ENCODE data around the gene CAPNS1.
A peak's percentile ranks its signal among the peaks of the same experiment; 100 is the strongest.

Gene CAPNS1

GRCh38 chr19:36115453-36116343 lies 24.2 kb upstream of the CAPNS1 start, which contains the start of gene TBCB:
Gene TBCB (plus strand): TSS chr19:36115468. CDS start chr19:36115561, 93 bp downstream.
- Histone ChIP-seq H3K4me3 (ENCODE audit: low read depth, low read length) (peak within 1 kb of the TSS; percentile 80), H3K27me3 (replicated peaks) (no peaks in the 10 kb centered on the region), H3K36me3 (replicated peaks) (peaks cover 15% of the 10 kb centered on the region), H3K27ac (peak within 1 kb of the TSS; percentile 46)
- in situ Hi-C loops (cut with HindIII; ENCODE audit: low pct_ligation_motif_present, low sequenced_read_pairs), result no loop called here
- TF ChIP-seq, protein P1, sequence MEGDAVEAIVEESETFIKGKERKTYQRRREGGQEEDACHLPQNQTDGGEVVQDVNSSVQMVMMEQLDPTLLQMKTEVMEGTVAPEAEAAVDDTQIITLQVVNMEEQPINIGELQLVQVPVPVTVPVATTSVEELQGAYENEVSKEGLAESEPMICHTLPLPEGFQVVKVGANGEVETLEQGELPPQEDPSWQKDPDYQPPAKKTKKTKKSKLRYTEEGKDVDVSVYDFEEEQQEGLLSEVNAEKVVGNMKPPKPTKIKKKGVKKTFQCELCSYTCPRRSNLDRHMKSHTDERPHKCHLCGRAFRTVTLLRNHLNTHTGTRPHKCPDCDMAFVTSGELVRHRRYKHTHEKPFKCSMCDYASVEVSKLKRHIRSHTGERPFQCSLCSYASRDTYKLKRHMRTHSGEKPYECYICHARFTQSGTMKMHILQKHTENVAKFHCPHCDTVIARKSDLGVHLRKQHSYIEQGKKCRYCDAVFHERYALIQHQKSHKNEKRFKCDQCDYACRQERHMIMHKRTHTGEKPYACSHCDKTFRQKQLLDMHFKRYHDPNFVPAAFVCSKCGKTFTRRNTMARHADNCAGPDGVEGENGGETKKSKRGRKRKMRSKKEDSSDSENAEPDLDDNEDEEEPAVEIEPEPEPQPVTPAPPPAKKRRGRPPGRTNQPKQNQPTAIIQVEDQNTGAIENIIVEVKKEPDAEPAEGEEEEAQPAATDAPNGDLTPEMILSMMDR (IDR thresholded peaks at IDR 0.05; ENCODE audit: low read depth, low read length, missing control alignments), result no peak
- DNase-seq, result peak; percentile 18

- in situ Hi-C loops (cut with HindIII; ENCODE audit: low pct_ligation_motif_present, low sequenced_read_pairs), result no loop called here
- TF ChIP-seq, protein P1 (IDR thresholded peaks at IDR 0.05; ENCODE audit: low read depth, low read length, missing control alignments), result no peak
- peaks cover 15% of the 10 kb centered on the region for H3K36me3 ChIP-seq (replicated peaks)
- H3K4me3 ChIP-seq (ENCODE audit: low read depth, low read length), result peak overlapping the region; percentile 73
- no peak for DNase-seq
- no peaks in the 10 kb centered on the region for H3K27me3 ChIP-seq (replicated peaks)
- no peak overlapping the region for H3K27ac ChIP-seq
Measured at GRCh38 chr19:36116344-36116637, 23.6 kb upstream of the CAPNS1 start.

DNA sequence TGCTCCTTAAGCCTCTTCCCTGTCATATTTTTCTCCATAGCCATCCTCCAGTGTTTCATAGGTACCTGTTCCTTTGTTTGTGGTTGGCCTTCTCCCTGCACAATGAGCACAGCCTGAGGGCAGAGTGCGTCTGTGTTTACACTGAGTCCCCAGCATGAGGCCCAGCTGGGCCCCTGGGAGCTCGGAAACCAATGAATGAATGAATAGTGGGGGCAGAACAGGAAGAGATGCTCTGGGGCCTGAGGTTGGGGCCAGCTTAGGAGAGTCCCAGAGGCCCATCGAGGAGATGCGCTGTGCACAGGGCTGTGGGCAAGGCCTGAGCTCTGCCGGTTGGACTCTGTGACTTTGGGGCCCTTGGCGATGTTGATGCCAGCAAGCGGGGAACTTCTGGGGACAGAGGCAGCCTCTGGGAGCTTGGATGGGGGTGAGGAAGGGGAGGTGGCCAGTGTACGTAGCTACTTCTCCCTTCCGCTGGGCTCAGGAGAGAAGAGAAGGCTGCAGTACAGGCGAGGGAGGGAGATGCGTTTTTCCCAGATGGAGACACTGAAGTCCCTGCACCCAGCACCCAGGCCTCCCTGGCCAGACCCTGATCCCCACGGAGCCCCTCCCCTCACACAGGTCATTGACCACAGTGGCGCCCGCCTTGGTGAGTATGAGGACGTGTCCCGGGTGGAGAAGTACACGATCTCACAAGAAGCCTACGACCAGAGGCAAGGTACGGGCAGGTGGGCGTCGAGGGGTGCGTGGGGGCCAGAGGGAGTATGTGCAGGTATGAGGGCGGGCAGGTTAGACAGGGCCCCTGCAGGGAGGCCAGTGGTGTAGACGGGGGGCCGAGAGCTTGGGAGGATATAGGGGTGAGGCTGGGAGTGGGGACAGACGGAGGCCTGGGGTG lies 19.5 kb upstream of the CAPNS1 start:
- Histone ChIP-seq H3K4me3 (ENCODE audit: low read depth, low read length) (no peak overlapping the region), H3K36me3 (replicated peaks) (peaks cover 40% of the 10 kb centered on the region), H3K27ac (no peak overlapping the region), H3K27me3 (replicated peaks) (no peaks in the 10 kb centered on the region)
- TF ChIP-seq, protein P1 (IDR thresholded peaks at IDR 0.05; ENCODE audit: low read depth, low read length, missing control alignments), result no peak
- in situ Hi-C loops (cut with HindIII; ENCODE audit: low pct_ligation_motif_present, low sequenced_read_pairs), result no loop called here
- no peak for DNase-seq

DNA sequence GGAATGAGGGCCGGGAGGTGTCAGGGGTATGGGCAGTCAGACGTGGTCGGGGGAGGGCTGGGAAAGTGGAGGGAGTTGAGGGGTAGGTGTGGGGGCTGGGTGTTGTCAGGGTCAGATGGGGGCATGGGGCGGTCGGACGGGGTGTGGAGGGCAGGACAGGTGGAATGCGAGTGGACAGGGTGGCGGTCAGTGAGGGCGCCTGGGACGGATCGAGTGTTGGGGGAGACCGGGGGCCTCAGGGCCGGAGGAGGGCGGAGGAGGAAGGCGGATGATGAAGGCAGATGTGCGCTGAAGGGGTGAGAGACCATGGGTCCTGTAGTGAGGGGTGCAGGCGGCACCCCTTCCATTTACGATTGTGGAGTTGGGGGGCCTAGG lies 18.9 kb upstream of the CAPNS1 start:
- TF ChIP-seq, protein P1 (IDR thresholded peaks at IDR 0.05; ENCODE audit: low read depth, low read length, missing control alignments), result no peak
- Histone ChIP-seq H3K27ac (no peak overlapping the region), H3K36me3 (replicated peaks) (peaks cover 45% of the 10 kb centered on the region), H3K4me3 (ENCODE audit: low read depth, low read length) (no peak overlapping the region), H3K27me3 (replicated peaks) (no peaks in the 10 kb centered on the region)
- no peak for DNase-seq
- in situ Hi-C loops (cut with HindIII; ENCODE audit: low pct_ligation_motif_present, low sequenced_read_pairs), result no loop called here

- no peak overlapping the region for H3K4me3 ChIP-seq (ENCODE audit: low read depth, low read length)
- no peaks in the 10 kb centered on the region for H3K27me3 ChIP-seq (replicated peaks)
- peaks cover 47% of the 10 kb centered on the region for H3K36me3 ChIP-seq (replicated peaks)
- in situ Hi-C loops (cut with HindIII; ENCODE audit: low pct_ligation_motif_present, low sequenced_read_pairs), result no loop called here
- TF ChIP-seq, protein P1 (IDR thresholded peaks at IDR 0.05; ENCODE audit: low read depth, low read length, missing control alignments), result no peak
- DNase-seq, result no peak
- H3K27ac ChIP-seq, result no peak overlapping the region
Measured at GRCh38 chr19:36121486-36122124, 18.3 kb upstream of the CAPNS1 start.

Data from brain microvascular endothelial cell (primary cell).